Large intestine (tissue), 3 donors: ENCODE data around the gene AIG1. TPM values are rescaled to one million over a fixed set of nuclear protein-coding genes. Genes with fewer than 3 reads are reported as not detected.

ENCODE experiments used
- DNase-seq, 2 donors: peaks; one replicate each; pipeline versions ENCODE4 v3.0.0 to v3.0.0-alpha.2; 2013
- H3K27ac ChIP-seq: one replicate; pipeline ENCODE4 v1.5.1; 2013; ENCODE audit warnings: low read length
- H3K27me3 ChIP-seq: 2 replicates; pipeline ENCODE4 v1.6.1; 2013; ENCODE audit warnings: low read length; ENCODE audit not compliant: control insufficient read depth, insufficient read depth
- H3K36me3 ChIP-seq: 2 replicates; pipeline ENCODE4 v1.6.1; 2013; ENCODE audit warnings: low read length; ENCODE audit not compliant: control insufficient read depth, insufficient read depth
- H3K4me1 ChIP-seq: one replicate; pipeline ENCODE4 v1.6.1; 2013; ENCODE audit warnings: low read length; ENCODE audit not compliant: control insufficient read depth, insufficient read depth
- H3K4me3 ChIP-seq: one replicate; pipeline ENCODE4 v1.5.1; 2013; ENCODE audit warnings: low read length
- H3K9me3 ChIP-seq: one replicate; pipeline ENCODE4 v1.6.1; 2013; ENCODE audit warnings: mild to moderate bottlenecking, low read depth, low read length, moderate library complexity; ENCODE audit not compliant: control insufficient read depth
- WGBS: methylation state at CpG from one replicate; pipeline ENCODE4 v1.1.5; 2013; ENCODE audit warnings: low lambda C conversion rate; ENCODE audit not compliant: insufficient coverage; 5-methylcytosine and 5-hydroxymethylcytosine counted together
- polyA plus RNA-seq: library from polyadenylated mRNA; unstranded; fragments of 120-200 nt; gene quantifications from one replicate; pipeline ENCODE4 v1.2.1, GENCODE V29; 2013

AIG1 gene
- polyA plus RNA-seq, 1 donor: 180 TPM

DNA sequence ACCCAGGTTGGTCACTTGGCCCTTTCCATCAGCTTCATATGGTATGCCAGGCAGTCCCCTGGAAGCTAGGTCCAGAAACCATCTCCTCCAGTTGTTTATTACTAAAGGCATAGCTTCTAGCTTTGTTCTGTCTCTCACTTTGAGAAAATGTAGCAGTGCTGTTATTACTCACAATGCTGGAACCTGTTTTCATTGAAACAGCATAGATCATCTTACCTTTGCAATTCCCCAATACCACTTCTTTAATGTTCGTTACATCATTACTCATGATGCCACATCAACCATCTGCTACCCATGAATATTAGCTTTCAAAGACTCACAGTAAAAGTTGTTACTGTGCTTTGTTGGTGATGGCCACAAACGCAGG lies 301.5 kb downstream of the AIG1 start:
- 100% methylated on average over 1 of the region's 2 CpGs for WGBS
- H3K27ac ChIP-seq: no peak overlapping the region
- no peaks in the 10 kb centered on the region for H3K9me3 ChIP-seq
- H3K27me3 ChIP-seq: no peaks in the 10 kb centered on the region
- DNase-seq: no peak
- no peaks in the 10 kb centered on the region for H3K36me3 ChIP-seq
- H3K4me3 ChIP-seq: no peak overlapping the region
- H3K4me1 ChIP-seq: peaks cover 5% of the 10 kb centered on the region

DNA sequence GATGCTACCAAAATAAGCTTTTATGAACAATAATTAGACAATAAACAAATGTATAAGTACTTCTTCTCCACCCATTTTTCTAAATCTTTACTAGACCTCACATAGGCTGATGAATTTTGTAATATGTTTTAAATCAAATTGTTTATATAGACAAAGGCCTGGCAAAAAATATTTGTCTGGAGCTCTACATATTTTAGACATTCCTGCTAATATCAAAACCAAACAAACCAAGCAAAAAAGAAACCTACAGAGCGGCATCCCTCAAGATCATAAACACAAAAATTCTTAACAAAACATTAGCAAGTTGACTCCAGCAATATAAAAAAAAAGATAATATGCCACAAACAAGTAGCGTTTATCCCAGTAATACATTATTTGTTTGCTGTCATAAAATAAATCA lies 302.6 kb downstream of the AIG1 start:
- no peaks in the 10 kb centered on the region for H3K36me3 ChIP-seq
- H3K27ac ChIP-seq: no peak overlapping the region
- no peaks in the 10 kb centered on the region for H3K4me1 ChIP-seq
- H3K4me3 ChIP-seq: no peak overlapping the region
- no peaks in the 10 kb centered on the region for H3K9me3 ChIP-seq
- no peak for DNase-seq
- no peaks in the 10 kb centered on the region for H3K27me3 ChIP-seq
- WGBS: 94% methylated on average over 2 of the region's 2 CpGs

DNA sequence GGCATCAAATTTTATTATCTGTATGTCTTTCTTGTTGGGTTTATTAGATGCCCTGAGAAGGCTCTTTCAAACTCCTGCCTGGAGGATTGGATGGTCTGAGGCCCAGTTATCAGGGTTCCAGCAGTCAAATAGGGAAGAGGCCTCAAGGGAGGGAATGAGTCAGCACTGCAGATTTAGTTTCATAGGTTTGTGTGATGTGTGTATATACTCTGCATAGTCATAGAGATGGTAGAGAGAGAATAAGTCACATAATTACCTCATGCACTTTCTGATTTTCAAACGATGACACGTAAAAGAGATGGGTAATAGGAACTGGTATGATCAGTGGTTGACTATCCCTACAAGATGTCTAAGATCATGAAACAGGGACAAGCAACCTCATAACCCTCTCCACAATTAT lies 307.7 kb downstream of the AIG1 start:
- Histone ChIP-seq H3K27me3 (no peaks in the 10 kb centered on the region), H3K4me1 (peaks cover 2% of the 10 kb centered on the region), H3K4me3 (no peak overlapping the region), H3K27ac (no peak overlapping the region), H3K36me3 (no peaks in the 10 kb centered on the region), H3K9me3 (no peaks in the 10 kb centered on the region)
- DNase-seq: no peak
- no CpG with 5 or more reads among the region's 2 CpGs for WGBS

DNA sequence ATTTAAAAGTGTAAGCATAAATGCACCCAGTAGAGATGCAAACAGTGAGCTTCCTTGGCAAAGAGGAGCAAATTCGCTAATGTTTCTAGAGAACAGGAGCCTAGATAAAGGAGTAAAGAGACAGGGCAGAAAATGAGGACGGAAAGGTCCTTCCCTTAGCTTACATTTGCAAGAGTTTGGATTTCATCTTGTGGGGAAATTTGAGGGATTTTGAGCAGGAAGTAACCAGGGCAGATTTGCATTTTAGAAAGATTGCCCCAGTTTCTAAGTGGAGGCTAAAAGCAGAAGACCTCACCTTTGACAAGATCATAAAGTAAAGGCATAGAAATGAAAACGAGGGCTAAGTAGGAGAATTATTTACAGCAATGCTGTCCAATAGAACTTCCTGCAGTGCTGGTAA lies 309.3 kb downstream of the AIG1 start:
- Histone ChIP-seq H3K27ac (no peak overlapping the region), H3K9me3 (no peaks in the 10 kb centered on the region), H3K27me3 (no peaks in the 10 kb centered on the region), H3K36me3 (no peaks in the 10 kb centered on the region), H3K4me3 (no peak overlapping the region), H3K4me1 (peaks cover 2% of the 10 kb centered on the region)
- DNase-seq: no peak
- WGBS: 79% methylated on average over 2 of the region's 3 CpGs

DNA sequence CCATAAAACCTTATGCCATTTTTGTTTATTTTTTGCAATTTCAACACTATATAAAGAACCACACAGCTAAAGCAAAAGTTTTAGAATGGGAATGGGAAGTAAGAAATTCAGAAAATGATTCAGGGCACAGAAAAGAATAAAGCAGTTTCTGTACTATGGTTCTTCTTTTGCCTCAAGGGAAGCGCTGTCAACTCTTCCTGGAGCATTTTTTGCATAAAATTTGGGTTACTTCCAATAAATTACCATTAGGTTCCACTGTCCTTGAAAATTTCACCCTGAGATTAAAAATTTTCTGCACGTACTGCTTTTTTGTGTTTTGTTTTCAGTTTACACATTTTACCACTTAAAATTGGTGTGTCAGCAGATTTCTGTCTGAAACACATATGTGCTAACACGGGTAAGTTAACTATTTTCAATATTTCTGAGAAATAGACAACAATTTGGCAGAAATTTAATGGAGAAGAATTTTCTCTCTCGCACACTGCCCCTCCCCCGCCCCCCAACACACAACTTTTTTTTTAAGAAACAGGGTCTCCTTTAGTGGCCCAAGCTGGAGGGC lies 310.2 kb downstream of the AIG1 start:
- no peak overlapping the region for H3K4me3 ChIP-seq
- WGBS: 46% methylated on average over 2 of the region's 5 CpGs
- DNase-seq: no peak
- H3K9me3 ChIP-seq: no peaks in the 10 kb centered on the region
- H3K27ac ChIP-seq: no peak overlapping the region
- H3K4me1 ChIP-seq: peaks cover 2% of the 10 kb centered on the region
- no peaks in the 10 kb centered on the region for H3K36me3 ChIP-seq
- H3K27me3 ChIP-seq: no peaks in the 10 kb centered on the region

DNA sequence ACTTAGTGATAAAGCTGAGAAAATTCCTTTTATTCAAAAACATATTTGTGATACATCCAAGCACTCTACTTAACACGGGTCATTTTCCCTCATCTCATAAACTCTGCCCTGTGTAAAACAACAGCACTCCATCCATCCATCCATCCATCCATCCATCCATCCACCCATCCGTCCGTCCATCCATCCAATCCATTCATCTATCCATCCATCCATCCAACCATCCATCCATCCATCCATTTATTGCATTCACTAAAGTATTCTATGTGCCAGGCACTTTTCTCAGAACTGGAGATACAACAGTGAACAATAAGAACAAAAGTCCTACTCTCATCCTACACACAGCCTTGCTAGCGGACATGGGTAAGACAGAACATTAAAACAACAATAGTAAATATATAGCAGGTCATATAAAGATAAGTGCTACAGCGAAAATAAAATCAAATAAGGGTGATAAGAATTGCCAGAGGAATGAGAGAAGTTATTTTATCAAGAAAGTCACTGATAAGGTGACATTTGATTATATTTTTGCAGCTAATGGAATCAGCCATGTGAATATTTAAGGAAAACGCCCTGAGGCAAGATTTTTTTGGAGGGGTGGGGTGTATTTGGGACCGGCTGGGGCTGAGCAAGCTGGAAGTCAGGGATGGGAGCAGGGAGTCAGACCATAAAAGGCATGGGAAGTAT lies 311.7 kb downstream of the AIG1 start:
- H3K27ac ChIP-seq: no peak overlapping the region
- DNase-seq: no peak
- no peak overlapping the region for H3K4me3 ChIP-seq
- H3K36me3 ChIP-seq: no peaks in the 10 kb centered on the region
- H3K9me3 ChIP-seq: no peaks in the 10 kb centered on the region
- 70% methylated on average over 4 of the region's 7 CpGs for WGBS
- H3K27me3 ChIP-seq: no peaks in the 10 kb centered on the region
- H3K4me1 ChIP-seq: peaks cover 2% of the 10 kb centered on the region

DNA sequence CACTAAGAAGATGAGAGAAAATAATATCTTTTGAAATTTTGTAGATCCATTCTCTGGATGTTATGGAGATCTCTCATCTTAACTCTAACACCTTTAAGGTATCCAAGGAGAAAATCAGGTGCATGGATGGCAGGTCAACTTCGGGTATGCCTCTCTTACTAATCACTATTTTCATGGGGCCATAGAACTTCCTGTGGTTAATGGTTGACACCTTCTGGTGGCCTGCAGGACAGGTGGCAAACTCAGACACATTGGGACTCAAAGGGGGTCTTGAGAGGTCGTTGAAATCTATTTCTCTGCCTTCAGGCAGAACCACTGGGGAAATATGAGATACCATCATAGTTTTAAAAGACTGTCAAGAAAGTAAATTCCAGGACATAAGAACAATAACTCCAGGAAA lies 313.3 kb downstream of the AIG1 start:
- Histone ChIP-seq H3K27me3 (no peaks in the 10 kb centered on the region), H3K36me3 (no peaks in the 10 kb centered on the region), H3K9me3 (no peaks in the 10 kb centered on the region), H3K27ac (no peak overlapping the region), H3K4me3 (no peak overlapping the region), H3K4me1 (peaks cover 2% of the 10 kb centered on the region)
- no CpG with 5 or more reads among the region's 2 CpGs for WGBS
- no peak for DNase-seq

DNA sequence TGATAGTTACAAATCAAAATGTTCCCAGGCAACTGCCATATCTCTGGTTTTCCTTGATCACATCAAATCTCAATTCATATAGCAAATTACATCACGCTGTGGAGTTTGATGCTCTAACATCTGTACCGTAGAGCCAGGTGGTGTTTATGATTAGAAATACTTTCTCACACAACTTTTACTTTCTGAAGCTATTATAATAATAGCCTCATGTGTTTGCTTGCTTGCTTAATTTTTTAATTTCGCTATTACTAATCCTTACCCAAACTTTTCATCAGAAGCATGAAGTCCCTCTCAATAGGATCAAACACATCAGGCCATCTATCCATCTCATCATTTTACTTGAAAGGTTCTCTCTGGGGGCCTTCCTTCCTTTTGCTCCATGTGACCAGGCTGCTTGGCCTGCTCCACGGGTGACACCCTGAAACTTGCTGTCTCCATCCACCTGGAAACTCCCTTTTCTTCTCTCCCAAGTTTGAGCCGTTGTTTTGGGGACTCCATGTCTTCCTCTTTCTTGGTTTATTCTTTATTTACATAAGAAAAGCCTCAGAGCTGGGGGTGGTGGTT lies 314.4 kb downstream of the AIG1 start:
- Histone ChIP-seq H3K4me3 (no peak overlapping the region), H3K27me3 (no peaks in the 10 kb centered on the region), H3K27ac (no peak overlapping the region), H3K36me3 (no peaks in the 10 kb centered on the region), H3K9me3 (no peaks in the 10 kb centered on the region), H3K4me1 (no peaks in the 10 kb centered on the region)
- 90% methylated on average over 2 of the region's 5 CpGs for WGBS
- no peak for DNase-seq

DNA sequence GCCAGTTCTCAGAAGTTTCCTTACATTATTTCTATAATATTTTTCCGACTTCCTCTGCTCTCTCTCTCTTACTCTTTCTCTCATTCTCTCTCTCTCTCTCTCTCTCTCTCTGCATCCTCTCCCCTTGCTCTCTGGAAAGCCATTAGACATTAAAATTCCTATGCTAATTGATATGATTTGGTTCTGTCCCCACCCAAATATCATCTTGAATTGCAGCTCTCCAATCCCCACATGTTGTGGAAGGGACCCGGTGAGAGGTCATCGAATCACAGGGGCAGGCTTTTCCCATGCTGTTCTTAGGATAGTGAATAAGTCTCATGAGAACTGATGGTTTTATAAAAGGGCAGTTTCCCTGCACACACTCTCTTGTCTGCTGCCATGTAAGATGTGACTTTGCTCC lies 315.7 kb downstream of the AIG1 start:
- no peak for DNase-seq
- no peak overlapping the region for H3K4me3 ChIP-seq
- H3K27me3 ChIP-seq: no peaks in the 10 kb centered on the region
- WGBS: 90% methylated on average over 1 of the region's 3 CpGs
- no peaks in the 10 kb centered on the region for H3K4me1 ChIP-seq
- H3K9me3 ChIP-seq: no peaks in the 10 kb centered on the region
- H3K36me3 ChIP-seq: no peaks in the 10 kb centered on the region
- no peak overlapping the region for H3K27ac ChIP-seq

DNA sequence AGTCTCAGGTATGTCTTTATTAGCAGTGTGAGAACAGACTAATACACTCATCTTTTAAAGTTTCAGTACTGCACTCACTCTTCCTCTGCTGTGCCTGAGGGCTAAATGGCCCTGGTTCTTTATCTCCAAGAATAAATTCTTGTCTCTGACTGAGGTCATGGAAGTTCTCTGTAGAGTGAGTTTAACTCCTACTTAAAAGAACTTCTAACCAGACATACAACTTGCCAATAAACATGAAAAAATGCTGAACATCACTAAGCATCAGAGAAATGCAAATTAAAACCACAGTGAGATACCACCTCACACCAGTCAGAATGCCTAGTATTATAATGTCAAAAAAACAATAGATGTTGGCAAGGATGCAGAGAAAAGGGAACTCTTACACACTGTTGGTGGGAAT lies 316.2 kb downstream of the AIG1 start:
- Histone ChIP-seq H3K27ac (no peak overlapping the region), H3K4me1 (no peaks in the 10 kb centered on the region), H3K27me3 (no peaks in the 10 kb centered on the region), H3K36me3 (no peaks in the 10 kb centered on the region), H3K9me3 (no peaks in the 10 kb centered on the region), H3K4me3 (no peak overlapping the region)
- no peak for DNase-seq

DNA sequence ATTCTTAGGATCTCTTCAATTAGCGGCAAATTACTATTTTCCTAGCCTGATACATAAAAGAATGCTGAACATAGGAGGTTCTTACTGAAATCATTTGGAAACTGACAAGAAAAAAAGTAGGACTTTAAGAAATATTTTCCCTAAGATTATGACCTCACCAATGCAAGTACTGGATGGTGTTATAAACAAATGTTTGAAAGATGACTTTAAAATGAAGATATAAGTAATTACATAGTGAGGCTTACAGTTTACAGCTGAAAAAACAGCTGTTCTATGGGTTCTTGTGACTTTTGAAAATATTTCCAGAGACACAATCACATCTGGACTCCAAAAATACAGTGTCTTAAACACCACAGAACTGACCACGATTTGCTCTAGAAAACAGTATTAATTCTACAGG lies 324.9 kb downstream of the AIG1 start:
- no peak for DNase-seq
- H3K9me3 ChIP-seq: no peaks in the 10 kb centered on the region
- no peaks in the 10 kb centered on the region for H3K36me3 ChIP-seq
- 69% methylated on average over 2 of the region's 2 CpGs for WGBS
- H3K4me1 ChIP-seq: no peaks in the 10 kb centered on the region
- no peak overlapping the region for H3K27ac ChIP-seq
- no peaks in the 10 kb centered on the region for H3K27me3 ChIP-seq
- H3K4me3 ChIP-seq: no peak overlapping the region
